HG03378 (cell line): ENCODE measurements around the gene COX11.
A peak's percentile ranks its signal among the peaks of the same experiment; 100 is the strongest.

Experiments
- ATAC-seq: cut with Tn5 transposase; IDR thresholded peaks from one replicate; pipeline ENCODE4 v1.9.1; 2021; ENCODE audit warnings: mild to moderate bottlenecking, moderate library complexity; ENCODE audit not compliant: unreplicated experiment

Gene COX11

DNA sequence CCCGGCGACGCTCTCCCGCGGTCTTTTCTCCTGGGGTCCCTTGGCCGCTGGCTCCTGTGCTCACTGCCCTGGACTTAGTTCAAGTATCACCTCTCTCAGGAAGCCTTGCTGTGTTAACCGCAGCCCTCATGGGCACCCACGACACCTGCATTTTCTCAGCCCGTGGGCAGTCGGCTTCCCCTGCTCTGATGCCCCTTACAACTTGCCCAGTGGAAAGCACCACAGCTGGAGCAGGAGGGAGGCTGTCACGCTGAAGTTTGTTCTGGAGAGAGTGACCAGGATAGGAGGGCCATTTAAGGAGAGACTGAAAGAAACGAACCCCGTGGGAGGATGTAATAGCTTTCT lies 506 bp upstream of the COX11 start:
- ATAC-seq, result peak; percentile 23

DNA sequence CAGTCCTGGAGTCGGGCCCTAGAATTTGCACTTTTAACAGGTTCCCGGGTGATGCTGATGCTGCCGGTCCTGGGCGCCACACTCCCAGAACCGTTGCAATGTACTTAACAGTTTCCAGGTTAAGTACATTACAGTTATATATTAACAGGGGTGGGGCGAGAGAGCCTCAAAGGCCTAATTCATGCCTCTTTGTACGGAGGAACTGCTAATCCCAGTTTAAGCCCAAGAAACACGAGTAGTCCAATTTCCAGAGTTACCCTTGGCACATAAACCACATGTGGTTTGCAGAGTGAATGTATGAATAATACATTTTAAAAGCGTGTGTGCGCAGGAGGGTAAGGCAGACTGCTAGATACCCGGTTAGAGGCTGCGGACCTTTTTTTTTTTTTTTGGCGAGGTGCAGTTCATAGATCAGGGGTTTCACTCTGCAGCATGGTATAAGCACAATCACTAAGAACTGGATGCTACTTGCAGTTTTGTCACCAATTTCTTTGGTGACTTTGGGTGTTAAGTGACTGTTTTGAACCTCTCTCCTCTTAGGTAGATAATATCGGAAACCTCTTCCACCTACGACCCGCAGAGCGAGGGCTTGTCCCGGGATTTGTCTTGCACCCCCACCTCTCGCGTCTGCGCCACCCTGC lies 713 bp downstream of the COX11 start:
- peak; percentile 28 for ATAC-seq

DNA sequence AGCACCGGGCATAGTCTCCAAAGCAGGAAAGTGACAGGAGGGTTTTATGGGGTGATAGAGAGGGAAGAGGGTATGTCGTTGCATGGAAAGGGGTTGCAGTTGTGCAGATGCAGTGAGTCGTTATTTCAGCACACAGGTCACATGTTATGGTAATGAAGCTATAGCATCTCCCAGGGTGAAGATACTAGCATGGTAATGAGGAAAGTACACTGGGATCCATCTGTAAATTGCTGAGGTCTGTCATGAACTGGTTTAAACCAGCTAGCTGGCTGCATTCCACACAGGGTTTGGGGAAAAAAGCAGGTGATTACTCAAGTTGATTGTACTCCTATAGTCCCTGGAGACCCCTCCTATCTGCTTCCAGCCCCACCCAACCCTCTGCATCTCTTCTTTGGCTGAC lies 11.7 kb downstream of the COX11 start:
- no peak for ATAC-seq

DNA sequence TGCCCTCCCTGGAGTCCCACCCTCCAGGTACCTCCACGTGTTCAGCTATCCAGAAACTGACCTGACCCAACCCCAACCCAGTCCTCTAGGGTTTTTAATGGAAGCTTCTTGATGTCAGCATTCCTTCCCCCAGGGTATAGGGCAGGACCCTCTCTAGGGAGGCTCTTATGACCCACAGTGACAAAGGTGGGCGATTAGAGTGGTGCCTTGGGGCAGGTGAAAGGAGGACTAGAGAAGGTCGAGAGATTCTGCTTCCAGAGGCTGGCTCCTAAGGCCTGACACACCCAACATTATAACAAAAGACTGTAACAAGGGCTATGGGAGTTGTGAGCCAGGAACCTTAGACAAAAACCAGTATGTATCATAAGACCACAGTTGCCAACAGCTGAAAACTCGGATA lies 17.2 kb downstream of the COX11 start:
- ATAC-seq, result no peak

DNA sequence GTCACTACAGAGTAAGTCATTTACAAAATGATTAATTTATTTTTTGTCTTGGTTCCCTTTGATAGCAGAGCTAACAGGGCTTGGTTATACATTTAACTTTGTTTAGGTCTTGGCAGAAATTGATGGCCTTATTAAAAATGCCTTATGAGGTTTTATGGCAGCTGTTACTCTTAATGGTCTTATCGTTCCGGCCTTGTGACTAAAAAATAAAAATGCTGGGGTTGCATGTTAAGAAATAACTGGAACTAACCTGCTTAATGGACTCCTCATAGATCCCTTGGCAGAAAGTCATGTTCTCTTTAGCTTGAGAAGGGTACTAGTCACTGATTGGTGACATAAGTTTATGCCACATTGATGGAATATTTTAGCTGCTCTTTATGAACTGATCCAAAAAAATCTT lies 18.3 kb downstream of the COX11 start:
- no peak for ATAC-seq

DNA sequence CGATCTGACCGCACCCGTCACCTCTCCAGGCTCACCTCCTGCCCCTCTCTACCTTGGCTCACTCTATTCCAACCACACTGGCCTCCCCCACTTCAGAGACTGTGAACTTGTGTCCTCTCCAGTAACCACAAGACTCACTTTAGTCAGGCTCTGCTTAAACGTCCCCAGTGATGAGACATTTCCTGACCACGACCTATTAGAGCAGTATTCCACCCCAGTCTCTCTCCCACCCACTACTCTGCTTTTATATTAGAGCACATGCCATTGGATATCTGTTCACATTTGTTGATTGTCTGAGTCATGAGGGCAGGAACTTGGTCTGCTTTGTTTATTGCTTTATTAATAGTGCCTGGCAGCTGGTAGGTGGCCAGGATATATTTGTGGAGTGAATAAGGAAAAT lies 20.1 kb downstream of the COX11 start:
- ATAC-seq, result peak; percentile 71

DNA sequence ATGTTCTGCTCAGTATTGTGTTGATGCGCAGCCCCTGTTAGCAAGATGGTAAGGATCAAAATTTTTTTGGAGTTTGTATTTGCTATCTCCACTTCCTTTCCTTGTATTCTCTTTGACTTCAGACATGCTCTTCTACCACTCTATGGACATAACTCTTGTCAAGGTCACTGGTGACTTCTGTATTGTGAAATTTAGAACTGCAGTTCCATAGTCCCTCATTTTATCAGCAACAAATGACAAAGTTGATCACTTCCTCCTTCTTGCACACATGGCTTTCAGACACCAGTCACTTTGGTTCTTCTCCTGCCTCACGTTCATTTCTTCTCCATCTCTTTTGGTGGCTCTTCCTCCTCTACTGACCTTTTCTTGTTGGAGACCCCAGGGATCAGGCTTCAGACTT lies 21.1 kb downstream of the COX11 start:
- ATAC-seq, result no peak

DNA sequence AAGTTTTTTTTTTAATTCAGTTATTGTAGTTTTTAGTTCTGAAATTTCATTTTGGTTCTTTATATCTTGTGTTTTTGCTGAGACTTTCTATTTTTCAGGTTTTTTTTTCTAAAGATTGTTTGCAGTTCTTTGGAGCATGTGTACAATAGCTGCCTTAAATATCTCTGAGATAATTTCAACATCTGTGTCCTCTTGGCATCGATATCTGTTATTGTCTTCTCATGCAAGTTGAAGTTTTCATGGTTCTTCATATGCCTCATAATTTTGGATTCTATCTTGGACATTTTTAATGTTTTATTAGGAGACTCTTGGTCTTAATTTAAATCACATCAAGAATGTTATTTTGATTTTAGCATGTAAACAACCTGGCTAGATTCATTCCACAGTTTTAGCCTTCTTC lies 22.8 kb downstream of the COX11 start:
- no peak for ATAC-seq

DNA sequence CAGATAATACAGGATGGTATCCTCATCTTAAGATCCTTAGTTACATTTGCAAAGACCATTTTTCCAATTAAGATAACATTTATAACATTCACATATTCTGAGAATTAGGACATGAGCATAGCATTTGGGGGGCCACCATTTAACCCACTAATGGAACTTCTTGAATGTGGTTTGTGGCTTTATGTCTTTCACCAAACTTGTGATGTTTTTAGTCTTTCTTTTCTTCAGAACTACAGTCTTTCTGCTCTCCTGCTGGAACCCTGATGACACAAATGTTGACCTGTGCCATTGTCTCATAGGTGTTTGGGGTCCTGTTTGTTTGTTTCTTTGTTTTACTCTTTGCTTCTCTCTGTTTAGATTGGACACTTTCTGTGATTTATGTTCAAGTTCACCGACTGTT lies 23.2 kb downstream of the COX11 start:
- ATAC-seq, result no peak

DNA sequence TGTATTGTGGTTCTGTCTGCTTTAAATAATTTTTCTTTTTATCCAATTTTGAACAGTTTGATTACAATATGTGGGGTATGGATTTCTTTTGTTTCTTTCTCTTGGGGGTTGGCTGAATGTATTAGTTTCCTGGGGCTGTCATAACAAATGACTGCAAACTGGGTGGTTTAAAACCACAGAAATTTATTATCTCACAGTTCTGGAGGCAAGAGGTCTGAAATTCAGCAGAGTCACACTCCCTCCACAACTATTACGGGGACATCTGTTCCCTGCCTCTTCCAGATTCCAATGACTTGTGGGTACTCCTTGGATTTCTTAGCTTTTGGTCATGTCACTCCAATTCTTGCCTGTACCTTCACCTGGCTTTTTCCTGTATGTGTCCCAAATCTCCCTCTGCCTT lies 23.7 kb downstream of the COX11 start:
- ATAC-seq, result no peak

DNA sequence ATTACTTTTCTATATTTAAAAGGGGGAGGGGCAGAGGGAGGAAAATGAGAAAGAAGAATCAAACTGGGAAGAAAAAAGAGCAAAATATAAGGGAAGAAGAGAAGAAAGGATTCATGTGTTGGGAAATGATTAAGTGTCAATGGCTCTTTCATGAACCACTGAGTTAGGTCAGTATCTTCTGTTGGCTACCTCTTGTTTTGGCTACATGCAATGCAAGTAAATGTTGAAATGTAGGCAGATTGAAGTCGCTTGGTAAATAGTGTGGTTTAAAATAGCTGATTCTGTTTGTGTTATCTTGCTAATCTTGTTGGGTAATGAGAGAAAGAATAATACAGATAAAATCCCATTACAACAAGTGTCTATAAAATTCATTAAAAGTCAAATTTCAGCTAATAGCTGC lies 27.2 kb downstream of the COX11 start:
- ATAC-seq, result no peak

DNA sequence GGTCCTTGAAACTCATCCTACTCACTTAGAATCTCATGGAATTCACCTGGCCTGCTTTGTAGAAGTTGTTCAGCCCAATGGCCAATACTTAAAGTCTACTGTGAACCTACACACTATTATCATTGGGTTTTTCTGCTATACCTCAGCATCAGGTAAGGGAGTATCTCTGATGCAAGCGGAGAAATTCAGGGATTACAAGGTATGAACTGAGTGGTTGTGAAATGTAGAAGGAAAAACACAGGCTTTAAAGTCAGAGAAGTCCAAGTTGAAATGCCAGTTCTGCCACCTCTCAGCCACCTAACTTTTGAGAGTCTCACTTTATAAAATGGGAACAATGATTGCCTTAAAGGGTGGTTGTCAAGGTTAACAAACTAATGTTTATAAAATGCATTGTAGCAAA lies 31.0 kb downstream of the COX11 start:
- ATAC-seq, result no peak

DNA sequence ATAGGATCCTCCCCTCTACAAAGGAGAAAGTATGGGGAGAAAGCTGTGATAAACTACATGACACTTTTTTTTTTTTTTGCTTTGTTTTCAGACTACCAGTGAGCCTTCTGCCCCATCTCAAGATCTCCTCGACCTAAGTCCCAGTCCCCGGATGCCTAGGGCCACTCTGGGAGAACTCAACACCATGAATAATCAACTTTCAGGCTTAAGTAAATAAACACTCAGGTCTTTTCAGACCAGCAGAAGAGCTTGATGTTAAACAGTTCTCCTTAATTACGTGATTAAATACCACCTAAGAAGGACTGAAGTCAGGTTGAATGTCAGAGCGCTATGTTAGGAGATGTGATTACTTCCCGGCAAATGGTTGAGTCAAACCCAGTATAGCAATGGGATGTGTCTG lies 31.4 kb downstream of the COX11 start:
- ATAC-seq, result no peak

DNA sequence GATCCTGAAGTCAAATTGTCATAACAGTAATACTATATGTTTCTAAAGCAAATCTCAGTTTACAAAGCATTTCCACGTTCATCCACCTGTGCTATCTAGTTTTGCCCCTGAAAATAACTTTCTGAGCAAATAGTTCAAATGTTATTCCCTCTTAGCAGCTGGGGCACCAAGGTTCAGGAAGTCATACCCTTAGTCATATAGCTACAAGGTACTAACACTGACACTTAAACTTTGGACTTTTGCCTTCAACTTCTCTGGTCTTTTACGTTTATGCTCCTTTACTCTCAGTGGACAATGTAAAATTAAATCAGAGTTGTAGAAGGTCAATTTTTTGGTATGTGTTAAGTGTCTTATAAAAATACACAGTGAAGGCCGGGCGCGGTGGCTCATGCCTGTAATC lies 33.0 kb downstream of the COX11 start:
- ATAC-seq, result no peak

DNA sequence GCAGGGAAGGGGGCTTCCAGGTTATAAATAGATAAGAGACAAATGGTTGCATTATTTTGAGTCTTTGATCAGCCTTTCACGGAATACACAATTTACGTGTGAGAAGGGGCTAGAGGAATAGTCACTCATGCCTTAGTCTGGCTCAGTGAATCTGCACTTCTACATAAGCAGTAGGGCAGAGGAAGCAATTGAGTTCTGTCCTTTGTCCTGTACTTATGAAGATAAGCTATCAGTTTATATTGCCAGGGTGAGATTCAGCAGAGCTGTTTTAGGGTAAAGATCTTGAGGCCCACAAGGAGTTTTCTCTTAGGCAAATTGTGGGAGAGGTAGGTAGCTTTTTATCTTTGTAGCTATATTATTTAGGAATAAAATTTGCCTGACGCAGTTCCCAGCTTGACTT lies 34.5 kb downstream of the COX11 start:
- ATAC-seq, result no peak

DNA sequence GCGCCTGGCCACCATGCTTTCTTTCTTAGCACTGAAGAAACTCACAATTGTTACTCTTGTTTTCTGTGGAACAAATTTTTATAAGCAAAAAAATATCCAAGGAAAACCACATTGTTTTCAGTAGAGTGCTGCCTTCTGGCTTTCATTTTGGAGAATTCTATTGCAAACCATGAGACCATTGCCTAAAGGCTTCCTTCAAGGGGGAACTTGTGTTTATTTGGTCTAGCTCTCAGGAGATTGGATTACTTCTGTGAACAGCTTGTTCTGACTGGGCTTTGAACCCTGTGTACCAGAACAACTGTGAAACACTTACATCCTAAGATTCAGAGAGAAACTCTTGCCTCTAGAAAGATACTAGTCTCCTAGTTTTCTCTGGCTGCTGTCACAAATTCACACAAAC lies 35.7 kb downstream of the COX11 start:
- ATAC-seq, result no peak

DNA sequence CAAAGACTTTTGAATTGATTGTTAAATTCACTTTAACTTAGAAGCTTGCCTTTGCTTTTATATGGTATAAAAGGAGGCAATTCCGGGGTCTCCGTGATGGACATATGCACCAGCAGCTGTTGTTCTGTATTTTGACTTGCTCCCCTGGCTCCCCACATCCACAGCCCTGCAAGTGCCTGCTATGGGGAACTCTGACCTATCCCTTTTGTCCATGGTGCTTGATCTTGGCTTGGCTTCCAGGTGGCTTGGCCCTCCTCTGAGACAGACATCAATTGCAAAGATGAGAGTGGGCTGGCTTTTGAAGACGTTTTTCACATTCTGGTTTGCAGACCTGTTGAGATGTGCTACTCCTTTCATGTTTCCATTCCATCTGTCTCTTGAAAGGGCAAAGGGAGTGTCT lies 40.9 kb downstream of the COX11 start:
- no peak for ATAC-seq

DNA sequence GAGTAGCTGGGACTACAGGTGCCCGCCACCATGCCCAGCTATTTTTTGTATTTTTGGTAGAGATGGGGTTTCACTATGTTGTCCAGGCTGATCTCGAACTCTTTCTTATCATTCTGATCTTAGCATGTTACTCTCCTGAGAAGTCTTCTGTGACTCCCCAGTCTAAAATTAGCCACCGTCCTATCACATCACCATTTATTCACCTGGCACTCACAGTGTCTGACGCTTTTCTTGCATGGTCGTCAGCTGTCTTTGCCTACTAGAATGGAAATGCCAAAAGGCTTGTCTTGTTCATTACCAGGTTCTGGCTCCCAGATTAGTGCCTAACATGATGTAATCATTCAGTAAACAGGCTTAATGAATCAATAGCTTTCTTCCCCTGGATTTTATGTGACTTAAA lies 44.0 kb downstream of the COX11 start:
- ATAC-seq, result no peak

DNA sequence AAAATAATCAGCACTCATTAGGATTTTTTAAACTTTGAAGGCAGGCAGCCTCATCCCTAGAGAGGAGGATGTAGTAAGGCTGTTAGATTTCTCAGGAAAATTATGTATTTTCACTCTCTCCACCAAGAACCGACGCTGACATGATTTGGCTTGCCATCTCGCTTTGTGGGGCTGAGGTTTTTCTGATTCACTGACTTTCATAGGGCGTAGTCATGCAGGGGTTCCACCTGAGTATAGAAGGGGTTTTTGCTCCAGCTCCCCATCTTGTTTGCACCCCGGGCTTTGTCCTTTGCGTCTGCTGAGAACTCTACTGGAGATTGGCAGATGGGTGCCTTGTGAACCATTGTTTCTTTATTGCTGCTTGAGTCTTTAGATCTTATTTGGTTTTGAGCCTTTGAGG lies 47.6 kb downstream of the COX11 start:
- ATAC-seq, result no peak

DNA sequence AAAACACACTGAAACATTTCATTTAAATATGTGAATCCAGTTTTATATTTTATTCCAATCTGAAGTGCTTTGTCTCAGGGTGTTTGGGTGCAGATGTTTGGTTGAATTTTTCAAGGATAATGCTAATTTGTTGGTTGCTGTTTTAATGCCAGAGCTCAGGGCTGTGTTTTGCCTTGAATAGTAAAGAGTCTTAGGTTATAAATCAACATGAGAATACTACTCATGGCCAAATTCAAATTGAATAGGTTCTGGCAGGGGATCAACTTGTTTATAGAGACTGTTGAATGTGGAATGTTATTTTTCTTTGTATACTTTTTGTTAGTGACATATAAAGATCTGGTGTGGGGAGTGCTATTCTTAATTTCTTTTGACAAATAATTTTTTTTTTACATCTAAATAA lies 49.0 kb downstream of the COX11 start:
- no peak for ATAC-seq

DNA sequence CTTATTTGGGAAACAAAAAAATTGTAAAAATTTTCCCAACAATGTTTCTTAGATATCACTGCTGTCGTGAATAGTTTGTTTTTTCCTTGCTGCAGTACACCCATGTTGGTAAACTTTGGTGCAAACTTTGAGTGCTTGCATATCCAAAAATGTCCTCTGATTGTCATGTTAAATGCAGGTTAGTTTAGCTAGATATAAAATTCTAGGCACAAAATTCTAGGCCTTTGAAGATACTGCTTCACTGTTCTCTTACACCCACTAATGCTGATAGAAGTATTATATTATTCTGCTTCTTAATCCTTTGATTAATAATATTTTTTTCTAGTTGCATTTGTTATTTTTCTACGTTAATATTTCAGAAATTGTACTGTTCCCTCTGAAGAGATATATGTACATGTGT lies 51.7 kb downstream of the COX11 start:
- ATAC-seq, result no peak
